NCI-H526 treated with DMSO at 0.1 percent for 48 hours (cell line): ENCODE data around the gene GLRA3.
"Not testable (repeated sequence)": the region's sequence is repeated elsewhere in the genome, so short reads cannot be mapped to it uniquely, and the experiment has no call there.

Experiments used
- DNase-seq: peaks from one replicate; lab custom pipeline; 2025; lab: John Stamatoyannopoulos, UW

GLRA3 gene

DNA sequence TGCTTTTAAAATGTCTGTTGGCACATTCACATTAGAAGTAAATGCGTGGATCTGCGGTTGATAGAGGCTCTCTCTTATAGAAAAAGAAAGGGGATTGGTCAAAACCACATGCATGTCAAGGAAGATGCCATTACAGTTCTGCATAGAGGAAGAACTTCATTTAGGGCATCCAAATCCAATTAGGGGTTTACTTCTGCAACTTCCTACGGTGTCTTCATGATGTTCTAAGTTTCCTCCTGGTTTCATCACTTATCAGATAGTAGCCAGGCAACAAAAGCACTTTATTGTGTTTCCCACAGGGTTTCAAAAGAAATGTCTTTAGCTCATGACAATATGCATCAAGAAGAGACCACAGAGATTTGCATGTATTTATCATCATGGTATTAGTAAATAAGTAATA, 170.8 kb downstream of the GLRA3 start:
- DNase-seq: no peak

DNA sequence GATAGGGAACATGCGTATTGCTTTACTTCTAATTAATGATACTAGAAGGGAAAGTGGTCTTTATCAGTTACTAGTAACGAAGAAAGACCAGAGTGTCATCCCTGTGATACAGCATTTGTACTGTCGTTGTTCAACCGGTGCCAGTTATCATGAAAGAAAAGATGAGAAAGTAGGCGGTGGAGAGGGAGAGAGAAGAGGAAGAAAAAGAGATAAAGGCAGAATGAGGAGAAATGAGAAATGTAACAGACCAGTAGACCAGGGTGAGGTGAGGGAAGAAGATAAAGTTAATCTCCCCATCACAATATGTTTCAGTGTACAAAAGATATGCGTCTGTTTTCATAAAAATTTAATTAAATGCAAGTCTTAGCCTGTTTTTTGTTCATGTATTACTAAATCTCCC, 171.6 kb downstream of the GLRA3 start:
- no peak for DNase-seq

DNA sequence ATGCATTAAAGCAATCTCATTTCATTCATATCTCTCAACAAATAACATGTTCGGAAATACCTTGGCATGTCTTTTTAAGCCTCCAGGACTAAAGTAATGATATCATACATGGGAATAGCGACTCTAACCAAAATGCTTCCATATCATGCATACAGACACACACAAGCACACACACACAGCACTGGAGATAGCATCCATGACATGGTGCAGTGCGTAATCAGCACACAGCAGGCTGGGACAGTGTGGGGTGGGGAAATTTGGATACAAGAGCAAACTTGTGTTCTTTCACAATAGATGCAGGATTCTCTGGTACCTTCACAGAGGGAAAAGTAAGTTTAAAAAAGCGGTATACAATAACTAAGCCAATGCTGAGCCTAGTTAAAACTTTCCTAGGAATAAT, 174.4 kb downstream of the GLRA3 start:
- no peak for DNase-seq

DNA sequence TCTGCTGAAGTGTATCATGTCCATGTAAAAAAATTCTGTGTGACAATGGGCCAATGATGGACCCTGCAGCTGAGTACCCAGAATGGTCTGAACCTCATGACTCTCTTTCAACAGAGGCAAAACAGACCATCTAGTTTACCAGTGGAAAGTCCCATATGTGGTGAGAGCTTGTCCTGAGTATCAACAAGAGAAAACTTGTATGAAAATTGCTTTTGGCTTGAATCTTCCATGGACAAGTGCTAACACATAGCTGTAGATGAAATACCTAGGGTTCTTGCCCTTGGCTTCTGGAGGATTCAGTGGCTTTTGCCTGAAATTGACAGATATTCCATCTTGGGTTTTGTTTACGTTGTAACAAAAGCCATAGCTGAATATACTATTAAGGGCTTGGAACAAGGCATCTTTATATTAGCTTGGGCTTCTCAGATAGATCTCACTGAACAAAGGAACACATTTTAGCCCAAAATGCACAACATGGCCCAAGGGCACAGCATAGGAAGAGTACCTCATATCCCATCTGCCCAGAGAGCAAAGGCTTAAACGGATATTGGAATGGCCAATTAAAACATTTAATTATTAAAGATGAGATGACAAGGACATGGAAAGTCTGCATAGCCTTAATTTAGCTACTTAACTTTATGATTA, 178.2 kb downstream of the GLRA3 start:
- DNase-seq: no peak

DNA sequence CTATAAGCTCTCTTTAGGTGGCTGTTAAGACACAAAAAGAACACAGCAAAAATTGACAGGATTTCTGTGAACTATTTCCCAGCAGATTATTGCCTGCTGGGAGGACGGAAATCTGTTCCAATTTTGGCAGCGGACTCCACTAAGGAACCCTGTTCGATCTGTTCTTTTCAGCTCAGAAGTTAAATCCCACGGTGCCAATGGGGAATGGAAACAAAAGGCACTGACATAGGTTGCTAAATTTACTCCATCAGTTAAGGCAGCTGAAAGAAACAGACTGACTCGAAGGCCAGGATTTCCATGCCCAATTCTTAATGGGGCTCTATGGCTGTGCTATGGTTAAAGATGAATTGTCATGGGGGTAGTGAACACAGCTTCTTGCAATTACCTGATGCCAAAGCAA, 180.2 kb downstream of the GLRA3 start:
- no peak for DNase-seq

DNA sequence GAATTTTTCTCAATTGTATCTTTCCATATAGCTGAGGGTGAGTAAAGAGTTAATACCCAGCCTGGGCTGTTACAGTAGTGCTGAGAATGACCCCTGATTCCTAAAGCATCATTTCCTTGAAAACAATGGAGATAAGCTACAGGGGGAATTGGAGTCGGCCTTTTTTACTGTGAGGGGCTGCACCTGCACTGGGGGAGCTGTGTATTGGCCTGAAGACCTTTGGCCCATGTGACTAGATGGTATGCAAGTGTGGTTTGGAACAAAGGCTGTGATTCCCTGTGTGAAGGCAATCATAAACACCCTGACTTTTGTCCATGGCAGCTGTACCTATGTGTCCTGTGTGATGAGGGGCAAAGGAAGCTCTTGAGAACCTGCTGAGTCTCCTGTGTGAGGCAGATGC, 182.7 kb downstream of the GLRA3 start:
- no peak for DNase-seq

DNA sequence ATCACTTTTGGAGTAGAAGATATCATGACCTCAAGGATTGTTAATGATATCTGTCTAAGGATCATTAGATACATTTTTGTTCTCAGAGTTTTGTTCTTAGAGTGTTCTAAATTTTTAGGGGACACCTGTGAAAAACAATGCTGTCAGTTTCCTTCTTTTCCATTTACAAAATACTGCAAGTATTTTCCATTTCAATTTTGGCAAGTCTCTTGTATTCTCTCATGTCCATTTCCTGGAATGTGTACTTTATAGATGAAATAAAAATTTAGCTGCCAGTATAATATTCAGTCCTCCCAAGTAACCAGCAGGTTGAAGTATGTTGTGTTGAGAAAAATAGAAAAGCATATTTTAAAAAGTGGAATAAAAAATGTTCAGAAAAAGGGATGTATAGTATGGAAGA, 188.9 kb downstream of the GLRA3 start:
- no peak for DNase-seq

DNA sequence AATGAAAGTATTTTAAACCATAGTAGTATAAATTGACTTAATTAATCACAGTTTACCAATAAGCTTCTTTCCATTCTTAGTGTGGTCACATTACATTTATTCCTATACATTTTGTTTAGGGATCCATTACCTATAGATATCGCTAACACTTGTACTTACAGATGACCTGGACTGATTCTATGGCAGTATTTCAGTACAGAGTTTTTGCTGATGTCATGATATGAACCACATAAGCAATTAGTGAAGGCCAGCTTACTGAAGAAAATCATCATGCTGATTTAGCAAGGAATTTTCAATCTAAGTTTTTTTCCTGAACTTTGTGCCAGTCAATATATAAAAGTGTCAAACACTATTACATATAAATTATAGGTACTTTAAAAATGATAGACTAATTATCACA, 193.3 kb downstream of the GLRA3 start:
- no peak for DNase-seq

DNA sequence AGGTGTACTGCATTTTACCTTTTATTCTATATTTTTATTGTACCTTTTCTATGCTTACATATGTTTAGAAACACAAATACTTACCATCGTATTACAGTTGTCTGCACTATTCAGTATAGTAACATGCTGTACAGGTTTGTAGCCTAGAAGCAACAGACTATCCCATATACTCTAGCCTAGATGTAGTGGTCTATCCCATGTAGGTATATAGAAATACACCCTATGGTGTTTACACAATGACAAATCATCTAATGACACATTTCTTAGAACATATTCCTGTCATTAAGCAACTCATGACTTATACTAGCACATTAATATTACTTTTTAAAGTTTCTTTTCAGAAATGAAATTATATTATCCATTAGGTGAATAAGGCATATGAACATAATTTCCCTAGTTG, 195.6 kb downstream of the GLRA3 start:
- DNase-seq: no peak

DNA sequence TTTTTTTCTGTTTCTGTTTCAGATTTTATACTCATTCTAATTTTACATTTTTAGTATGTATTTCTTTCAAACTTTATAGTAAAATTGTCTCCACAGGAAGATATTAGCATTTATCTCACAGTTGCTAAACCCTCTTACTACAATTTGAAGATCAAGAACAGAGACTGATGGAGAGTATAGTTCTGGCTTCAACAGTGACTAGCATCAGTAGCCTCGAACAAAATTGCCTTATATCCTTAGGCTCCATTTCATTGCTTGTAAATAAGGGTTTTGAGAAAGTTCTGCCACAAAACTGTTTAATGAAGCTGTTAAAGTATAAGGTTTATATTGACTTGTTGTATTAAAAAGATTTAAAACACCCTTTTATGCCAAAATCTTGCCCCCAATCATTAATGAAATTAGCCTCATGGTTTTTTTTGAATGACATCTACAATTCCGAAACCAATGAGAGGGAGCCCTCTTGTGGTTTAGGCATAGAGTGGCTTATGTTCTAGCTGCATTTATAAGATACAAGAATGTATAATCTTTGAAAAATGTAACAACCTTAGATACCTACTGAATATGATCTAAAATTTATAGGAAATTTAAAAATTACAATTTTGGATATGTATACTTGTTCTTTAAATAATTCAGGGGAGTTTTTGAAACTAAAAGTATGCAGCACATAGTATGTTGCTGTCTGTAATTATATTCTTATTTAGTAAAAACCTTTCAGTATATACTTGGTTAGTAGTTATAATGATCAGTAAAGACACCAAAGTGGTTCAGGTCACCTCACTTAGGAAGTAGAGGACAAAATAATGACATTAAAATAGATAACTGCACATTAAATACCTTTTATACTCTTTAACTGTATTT, 196.9 kb downstream of the GLRA3 start:
- DNase-seq: no peak

DNA sequence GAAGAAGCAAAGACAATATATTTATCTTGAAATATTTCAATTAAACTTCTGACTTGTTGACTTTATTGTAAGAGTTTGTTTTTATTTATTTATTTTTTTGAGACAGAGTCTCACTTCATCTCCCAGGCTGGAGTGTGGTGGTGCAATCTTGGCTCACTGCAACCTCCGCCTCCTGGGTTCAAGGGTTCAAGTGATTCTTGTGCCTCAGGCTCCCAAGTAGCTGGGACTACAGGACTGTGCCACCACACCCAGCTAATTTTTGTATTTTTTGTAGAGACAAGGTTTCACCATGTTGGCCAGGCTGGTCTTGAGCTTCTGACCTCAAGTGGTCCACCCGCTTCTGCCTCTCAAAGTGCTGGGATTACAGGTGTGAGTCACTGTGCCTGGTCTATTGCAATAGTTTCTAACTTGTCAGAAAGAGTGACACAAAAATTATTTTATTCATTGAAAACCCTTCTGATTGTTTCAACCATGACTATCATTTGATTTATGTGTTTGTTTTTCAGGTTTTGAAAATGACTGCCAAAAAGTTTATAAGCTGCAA, 199.1 kb downstream of the GLRA3 start:
- DNase-seq: not testable (repeated sequence)

DNA sequence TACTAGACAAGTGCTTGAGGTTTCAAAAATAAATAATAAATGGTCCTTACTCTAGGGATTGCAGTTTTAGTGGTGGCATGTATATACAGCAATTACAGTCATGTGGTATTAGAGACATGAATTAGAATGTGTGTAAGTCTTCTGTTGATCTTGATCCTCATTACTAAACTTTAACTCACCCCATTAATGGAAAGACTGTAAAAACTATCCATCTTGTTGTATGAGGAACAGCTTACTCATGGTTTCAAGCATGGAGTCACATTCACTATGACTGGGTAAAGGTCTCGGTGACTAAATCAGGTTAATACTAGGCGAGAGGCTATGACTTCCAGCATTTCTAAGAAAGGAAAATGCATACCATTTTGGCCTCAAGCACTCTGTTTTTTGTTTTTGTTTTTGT, 199.8 kb downstream of the GLRA3 start:
- DNase-seq: no peak

DNA sequence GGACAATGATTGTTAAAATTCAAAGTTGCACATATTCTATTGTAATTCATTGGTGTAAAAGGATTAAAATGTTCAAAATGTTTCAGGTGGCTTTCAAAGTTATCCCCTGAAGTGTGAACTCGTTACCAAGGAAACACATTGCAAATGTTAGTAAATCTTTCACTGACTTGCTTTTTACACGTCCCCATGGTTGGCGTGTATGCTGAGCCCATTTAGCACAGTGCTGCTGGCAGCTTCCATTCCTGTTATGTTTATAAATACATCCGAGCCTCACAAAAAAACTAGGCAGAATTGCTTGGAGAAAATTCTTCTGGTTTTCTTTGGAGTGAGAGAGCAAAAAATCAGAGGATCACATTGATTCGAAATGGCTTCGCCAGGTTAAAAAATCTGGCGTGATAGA, 200.9 kb downstream of the GLRA3 start:
- no peak for DNase-seq

DNA sequence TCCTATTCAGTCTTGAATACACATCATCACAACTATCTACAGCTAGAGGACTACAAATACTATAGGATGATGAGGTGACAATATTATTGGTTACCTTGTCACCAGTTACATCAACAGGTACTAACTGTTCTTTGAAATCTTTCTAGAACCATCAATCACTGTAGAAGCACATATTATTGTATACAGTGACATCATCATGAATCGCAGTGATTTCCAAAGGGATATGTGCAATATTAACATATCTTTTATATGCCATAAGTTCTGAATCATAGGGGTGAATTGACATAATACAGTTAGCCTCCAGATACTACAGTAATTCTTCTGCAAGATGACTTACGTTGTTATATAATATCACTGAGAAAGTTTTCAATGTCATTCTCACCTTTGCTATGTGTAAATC, 201.6 kb downstream of the GLRA3 start:
- no peak for DNase-seq

DNA sequence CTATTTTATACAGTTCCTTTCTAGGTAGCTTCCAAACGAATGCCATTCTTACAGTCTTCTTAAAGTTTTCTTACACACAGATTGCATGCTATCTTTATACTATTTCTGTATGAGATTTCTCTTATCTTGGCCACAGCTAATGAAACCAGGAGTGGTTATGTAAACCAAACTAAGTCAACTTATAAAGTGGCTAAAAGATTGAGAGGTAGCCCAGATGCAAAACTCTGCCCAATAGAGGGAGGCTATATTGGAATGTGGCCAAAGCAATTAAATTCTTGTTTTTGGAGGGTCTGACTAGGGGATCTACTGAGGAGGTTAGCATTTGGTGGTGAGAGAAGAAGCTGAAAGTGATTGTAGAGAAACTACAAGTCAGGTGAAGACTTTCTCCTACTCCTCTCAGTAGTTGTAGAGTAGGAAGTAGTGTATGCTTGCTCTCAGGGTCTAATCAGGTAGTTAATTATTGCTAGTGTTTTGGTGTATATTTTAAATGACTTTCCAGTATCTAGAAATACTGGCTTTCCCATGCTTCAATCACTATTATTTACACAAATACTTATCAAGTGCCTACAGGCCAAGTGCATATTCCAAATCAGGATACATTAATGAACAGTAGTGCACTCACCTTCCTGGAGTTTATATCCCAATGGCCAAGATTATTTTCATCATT, 202.6 kb downstream of the GLRA3 start:
- DNase-seq: no peak

DNA sequence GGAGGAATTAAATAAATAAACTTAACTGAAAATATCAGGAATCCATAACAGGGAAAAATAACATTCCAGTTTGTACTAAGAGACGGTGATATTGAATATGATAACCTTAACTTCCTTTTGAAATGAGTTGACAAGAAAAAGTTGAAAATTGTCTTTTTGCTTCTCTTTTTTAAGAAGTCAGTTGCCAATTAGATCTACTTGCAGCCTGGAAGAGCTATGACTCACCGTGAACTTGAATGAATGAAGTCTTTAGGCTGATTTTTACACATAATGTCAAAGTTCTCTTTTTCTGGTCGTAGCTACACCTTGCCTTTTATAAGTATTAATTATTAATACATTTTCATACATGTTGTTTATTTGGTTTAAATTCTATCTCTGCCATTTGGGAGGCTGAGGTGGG, 212.4 kb downstream of the GLRA3 start:
- DNase-seq: no peak

DNA sequence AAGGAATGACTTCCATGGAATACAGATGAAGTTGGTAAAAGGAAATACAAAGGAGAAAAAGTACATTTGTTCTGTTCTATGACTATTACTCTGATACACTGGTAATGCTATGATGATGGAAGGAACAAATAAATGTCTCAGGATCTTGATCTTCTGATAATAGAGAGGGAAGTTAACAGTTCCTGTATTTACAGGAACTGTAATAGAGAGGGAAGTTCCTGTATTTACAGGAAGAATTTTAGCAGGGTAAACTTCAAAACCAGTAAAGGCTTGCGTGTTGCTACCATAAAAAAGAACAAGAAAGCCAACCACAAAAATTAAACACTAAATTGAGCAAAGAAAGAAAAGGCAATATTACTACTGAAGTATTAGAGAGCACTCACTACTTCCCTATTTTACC, 215.1 kb downstream of the GLRA3 start:
- no peak for DNase-seq

DNA sequence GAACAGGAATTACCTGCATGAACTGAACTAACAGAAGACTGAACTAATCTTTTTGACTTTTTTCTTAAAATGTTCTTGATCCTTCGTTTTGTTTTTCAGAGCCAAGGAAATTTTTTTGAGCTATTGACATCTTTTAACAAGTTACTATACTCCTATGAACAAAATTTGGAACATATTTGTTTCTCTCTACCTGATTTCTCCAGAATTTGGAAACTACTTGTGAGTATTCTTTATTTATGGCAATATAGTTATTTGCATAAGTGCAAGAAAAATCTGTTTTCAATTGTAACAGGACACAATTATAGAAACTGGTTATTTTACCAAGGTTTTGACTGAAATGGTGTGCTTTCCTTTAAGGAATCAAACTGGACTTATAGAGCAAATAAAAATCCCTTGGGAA, 217.3 kb downstream of the GLRA3 start:
- DNase-seq: no peak

DNA sequence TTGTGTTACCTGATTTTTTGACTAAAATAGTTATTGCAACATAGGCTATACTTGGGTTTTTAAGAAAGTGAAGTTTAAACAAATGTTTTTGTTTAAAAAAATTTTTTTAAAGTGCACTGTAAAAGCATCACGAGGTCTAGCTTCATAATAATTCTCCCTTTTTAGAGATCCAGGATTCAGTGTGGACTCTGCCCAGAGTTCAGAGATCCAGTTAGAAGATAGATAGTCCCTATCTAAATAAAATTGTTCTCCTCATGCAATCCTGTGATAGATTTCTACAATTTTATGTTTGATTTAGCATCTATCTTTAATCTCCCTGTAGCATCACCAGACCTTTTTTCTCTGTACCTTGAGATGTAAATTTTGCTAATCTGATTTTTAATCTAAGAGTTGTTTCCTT, 221.3 kb downstream of the GLRA3 start:
- DNase-seq: no peak

DNA sequence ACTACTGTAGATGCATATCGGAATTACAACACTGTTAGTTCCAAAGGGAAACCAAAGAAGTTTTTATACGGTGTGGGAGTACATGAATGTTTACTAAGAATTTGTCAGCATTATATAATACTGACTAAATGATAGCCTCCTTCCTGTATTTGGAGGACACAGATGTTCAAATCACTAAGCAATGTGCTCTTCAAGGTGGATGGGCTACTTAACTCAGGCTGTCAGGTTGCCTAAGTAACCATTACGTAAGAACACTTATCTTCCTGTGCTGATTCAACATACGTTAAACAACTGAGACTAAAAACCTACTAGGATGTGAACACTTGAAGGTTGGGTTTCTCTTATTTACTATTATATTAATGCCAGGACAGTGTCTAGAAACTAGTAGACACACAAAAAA, 224.8 kb downstream of the GLRA3 start:
- DNase-seq: no peak

DNA sequence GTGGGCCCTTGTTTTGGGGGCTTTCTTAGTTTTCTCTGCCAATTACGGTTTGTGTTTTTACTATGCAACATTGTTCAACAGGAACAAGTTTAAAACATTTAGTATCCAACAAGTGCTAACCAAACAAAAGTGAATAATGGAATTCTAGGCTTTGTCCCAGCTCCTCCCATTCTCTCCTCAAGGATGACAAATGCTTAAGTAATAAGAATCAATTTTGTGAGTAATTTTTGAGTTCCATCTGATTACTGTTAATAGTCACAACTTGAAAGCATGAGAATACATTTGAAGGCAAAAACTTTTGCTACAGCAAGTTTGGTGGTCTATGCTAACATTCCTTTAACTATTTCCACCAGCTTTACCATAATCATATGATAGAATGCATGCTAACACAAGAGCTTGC, 228.7 kb downstream of the GLRA3 start:
- no peak for DNase-seq

DNA sequence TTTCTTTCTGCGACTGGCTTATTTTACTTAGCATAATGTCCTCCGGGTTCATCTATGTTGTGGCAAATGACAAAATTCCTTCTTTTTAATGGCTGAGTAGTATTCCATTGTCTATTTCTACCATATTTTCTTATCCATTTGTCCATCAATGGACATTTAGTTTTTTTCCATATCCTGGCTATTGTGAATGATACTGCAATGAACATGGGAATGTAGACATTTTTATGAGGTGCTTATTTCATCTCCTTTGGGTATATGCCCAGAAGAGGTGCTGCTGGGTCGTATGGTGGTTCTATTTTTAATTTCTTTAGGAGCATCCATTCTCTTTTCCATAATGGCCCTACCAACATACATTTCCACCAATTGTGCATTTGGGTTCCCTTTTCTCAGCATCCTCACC, 230.2 kb downstream of the GLRA3 start:
- no peak for DNase-seq

DNA sequence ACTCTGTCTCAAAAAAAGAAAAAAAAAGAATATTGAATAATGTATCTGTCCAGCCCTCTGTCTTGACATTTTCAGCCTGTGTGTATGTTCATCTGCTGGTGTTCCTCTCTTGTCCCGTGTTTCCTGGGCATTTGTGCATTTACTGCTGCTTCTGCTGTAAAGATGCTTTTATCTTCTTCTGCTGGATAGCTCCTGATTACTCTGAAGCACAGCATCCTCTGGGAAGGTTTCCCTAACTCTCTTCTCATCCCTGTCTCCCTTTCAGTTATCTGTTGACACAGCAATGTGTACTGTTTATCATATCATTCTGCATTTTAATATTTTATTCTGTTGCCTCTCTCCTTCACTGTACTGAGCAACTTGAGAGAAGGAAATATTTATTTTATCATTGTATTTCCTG, 232.5 kb downstream of the GLRA3 start:
- no peak for DNase-seq
